GM19043 (cell line): ENCODE data around the gene CGRRF1.

Source experiments
- ATAC-seq: cut with Tn5 transposase; IDR thresholded peaks from one replicate; pipeline ENCODE4 v1.9.1; 2021; ENCODE audit warnings: low read depth; ENCODE audit not compliant: unreplicated experiment

Gene CGRRF1

GRCh38 chr14:54489318-54489683, 20.4 kb upstream of the CGRRF1 start:
- ATAC-seq: peak; percentile 19

DNA sequence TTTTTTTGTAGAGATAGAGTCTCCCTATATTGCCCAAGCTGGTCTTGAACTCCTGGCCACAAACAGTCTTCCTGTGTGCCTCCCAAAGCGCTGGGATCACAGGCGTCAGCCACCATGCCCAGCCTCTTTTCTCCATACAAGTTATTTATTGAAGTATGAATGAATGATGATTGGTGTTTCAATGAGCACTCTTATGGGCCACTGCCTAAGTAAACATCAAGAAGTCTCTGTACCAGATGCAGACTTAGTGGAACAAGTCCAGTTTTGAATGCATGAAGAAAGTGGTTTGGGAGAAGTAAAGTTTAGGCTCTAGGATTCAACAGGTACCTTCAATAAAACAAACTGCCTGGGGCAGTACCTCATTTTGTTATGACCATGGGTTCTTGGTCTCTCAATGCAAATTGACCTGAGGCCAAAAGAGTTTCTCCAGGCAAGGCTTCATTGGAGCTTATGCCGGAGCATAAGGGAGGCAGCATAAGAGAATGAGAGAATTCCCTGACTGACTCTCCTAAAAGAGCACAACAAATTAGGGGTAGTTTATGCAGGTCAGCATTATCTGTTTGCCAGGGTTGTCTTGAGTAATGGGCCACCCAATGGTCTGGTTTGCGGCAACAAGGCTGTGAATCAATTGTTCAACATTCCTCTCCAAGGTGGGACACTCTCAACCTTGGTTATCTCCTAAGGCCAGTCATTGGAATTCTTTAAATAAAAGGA, 19.8 kb upstream of the CGRRF1 start:
- ATAC-seq: no peak

DNA sequence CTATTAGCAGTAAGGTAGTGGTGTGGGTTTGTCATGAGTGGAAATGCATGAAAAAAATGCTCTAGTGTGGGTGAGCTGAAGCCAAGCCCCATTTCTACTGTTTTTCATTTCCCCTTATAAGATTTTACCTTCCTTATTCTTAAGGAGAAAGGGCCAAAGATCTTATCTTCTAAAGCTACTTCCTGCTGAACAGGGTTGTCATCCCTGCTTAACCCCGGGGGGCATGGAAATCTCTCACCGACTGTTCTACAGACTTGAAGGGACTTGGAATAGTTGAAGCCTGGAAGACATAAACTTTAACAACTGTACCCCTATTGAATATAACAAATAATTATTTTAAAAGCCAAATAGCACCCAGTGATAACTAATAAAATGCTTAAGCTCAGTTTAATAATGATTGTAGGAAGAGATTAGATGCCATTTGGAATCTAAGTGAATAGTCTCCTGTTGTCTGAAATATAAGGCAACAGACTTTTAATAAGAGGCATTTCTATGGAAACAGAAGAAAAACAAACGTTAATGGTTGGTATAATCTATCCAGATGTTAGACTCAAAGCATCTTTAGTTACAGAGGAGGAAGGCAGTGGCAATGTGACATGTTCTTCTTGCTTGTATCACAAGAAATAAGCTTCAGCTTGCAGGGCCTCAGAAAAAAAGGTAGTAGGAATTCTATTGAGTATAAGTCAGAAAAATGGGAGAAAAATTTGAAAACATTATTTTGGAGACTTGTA, 19.1 kb upstream of the CGRRF1 start:
- no peak for ATAC-seq

GRCh38 chr14:54493293-54493692, 16.4 kb upstream of the CGRRF1 start:
- ATAC-seq: no peak

- no peak for ATAC-seq
Measured at GRCh38 chr14:54497224-54497623, 12.5 kb upstream of the CGRRF1 start.

- no peak for ATAC-seq
Measured at GRCh38 chr14:54498095-54498531, 11.6 kb upstream of the CGRRF1 start.

DNA sequence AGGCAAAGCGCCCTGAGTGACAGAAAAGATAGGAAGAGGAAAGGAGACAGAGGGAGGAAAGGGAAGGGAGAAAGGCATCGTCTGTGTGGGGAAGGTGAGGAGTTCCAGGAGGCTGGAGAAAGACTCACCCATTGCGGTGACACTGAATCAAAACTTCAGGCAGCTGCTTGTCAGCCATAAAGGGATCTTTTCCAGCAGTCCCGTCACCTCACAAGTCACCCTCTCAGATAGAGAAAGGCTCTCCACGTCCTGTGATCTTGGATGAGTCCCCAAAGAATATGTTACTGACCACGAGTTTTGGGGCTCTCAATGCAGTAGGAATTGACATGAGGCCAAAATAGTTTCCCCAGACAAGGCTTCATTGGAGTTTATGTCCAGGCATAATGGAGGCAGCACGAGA, 11.1 kb upstream of the CGRRF1 start:
- ATAC-seq: no peak

GRCh38 chr14:54500744-54501143, 9.0 kb upstream of the CGRRF1 start:
- ATAC-seq: no peak

DNA sequence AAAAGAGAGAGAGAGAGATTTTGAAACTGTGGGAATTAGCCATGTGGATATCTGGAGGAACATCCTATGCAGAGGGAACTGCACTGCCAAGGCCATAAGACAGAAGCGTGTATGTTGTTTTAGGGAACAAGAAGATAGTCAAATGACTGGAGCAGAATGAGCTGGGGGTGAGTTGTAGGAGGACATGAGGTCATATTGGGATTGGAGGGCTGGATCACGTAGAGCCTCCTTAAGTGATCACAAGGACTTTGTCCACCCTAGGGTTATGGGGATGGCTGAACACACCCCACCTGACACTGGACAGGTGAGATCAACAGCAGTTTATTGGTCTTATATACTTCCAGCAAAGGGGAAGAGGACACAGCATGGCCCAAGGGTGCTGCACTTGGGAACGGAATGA, 8.2 kb upstream of the CGRRF1 start:
- no peak for ATAC-seq

DNA sequence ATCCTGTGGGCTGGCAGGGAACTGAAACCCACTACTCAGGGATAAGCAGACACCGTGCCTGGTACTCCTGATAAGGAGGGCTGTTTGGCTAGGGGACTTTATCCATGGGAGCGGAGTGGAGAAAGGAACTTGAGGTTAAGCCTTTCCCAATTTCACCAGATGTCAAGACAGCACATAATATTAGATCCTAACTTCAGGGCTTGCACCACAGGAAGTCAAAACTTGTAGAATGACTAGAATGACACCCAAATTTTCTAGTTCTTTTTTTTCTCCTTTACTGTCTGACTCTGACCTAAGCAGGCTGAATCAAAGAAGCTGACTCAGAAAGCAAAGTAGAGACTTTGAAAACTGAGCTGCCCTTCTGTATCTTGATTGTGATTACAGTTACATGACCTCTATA, 7.1 kb upstream of the CGRRF1 start:
- no peak for ATAC-seq

- ATAC-seq: no peak
Measured at GRCh38 chr14:54503486-54503885, 6.2 kb upstream of the CGRRF1 start.

DNA sequence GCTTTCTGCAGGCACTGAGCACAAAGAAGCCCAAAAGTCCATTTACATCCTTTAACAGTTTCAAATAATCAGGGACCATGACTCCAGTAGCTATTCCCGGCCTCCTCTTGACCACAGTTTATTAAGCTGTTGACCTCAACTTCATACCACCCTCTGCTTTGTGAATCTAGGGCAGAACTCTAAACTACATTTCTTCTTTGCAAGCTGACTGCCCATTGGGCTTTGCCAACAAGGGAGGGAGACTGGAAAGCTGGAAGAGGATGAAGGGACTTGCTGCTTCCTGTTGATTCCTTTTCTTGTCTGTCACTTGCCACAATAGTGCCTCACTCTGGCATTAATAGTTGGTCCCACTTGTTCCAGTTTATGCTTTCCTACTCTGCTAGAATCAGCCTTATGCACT, 2.7 kb downstream of the CGRRF1 start:
- no peak for ATAC-seq

- ATAC-seq: no peak
Measured at GRCh38 chr14:54515670-54516069, 6.0 kb downstream of the CGRRF1 start.

- ATAC-seq: no peak
Measured at GRCh38 chr14:54516709-54517108, 7.0 kb downstream of the CGRRF1 start.

- ATAC-seq: no peak
Measured at GRCh38 chr14:54524410-54524809, 14.7 kb downstream of the CGRRF1 start.

DNA sequence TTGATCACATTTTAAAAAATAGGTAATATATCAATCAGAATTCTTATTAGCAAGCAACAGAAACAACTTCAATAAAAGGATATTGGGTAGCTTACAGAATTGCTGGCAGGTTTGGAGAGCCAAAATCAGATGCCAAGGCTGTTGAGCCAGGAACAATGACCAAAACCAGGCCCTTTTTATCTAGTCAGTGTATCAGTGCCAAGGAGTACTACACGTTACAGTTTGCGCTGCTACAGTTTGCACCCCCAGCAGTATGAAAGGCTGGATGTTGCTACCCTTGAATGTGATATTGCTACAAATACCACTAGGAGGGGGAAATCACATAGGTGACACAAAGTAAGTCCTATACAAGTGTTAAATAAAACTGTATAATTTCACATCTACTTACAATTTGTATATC, 19.3 kb downstream of the CGRRF1 start:
- no peak for ATAC-seq

GRCh38 chr14:54529811-54530210, 20.1 kb downstream of the CGRRF1 start:
- ATAC-seq: no peak

DNA sequence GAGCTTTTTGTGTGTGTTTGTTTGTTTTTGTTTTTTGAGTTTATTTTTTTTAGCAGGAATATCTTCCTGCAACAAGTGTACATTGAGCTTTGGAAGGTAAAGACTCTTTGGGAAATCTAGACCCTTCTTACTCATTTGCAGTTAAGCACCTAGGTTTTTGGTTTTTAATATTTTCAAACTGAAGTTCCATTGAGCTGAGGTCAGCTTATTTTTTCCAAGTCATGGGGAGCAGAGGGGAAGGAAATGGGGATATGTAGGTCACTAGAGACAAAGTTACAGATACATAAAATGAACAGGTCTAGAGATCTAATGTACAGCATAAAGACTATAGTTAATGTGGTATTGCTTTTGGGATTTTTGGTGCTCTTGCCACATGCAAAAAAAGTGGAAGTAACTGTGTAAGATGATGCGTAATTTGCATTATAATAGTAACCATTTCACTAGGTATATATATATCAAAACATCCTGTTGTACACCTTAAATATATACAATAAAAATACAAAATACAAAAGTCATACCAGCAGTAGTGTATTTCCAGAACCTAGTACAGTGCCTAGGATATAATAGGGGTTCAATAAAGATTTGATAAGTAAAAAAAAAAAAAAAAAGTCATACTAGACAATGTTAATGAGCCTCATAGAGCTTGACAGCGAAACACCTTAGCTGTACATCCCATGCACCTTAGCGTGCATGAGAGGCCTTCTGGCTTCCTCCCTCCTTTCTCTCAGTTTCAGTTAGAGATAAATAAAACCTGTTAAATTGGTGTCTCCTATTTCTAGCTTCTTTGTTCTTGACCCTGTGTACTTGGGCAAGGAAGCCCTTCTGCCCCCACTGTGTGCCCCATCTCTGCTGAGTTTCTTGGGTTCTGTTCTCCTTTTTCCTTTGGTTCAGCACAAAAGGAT, 22.7 kb downstream of the CGRRF1 start:
- ATAC-seq: peak; percentile 92

GRCh38 chr14:54533100-54533499, 23.4 kb downstream of the CGRRF1 start:
- ATAC-seq: peak; percentile 26

DNA sequence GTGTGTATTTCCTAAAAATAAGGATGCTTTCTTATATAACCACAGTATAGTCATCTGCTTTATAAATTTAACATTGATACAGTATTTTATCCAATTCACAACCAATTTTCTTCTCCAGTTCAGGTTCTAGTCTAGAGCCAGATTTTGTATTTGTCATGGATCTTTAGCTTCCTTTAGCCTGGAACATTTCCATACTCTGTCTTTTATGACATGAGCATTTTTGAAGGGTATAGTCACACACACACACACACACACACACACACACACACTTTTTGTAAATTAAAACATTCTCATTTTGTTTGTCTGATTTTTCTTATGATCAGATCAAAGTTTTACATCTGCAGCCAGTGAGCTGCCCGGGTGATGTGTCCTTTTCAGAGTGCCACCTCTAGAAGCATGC, 25.4 kb downstream of the CGRRF1 start:
- ATAC-seq: no peak

DNA sequence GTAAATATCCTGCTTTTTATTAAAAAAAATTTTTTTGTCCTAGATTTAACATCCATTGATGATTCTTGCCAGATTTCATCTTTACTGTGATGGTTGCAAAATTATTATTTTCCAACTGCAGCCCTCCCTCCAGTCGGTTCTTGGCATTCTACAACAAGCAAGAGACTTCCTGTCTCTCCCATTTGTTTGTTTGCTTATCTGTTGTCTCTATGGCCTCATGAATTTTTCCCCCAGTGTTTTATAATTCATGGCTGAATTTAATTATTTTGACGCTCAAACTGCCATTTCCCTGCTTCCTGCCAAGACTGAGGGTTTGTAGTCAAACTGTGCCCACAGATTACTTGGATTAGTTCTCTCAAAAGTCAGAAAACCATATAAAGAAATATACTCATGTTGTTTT, 25.9 kb downstream of the CGRRF1 start:
- ATAC-seq: no peak
